Stomach (tissue), 4 donors: ENCODE measurements around the gene ARRDC4.

Experiments used
- EP300 ChIP-seq: sonication (generic); formaldehyde crosslinking; IDR thresholded peaks from one replicate; pipeline ENCODE4 v1.6.1; 2017; ENCODE audit warnings: antibody characterized with exemption
- POLR2A ChIP-seq, 4 donors: fragments of 450-650 bp; IDR thresholded peaks; one replicate each; pipeline ENCODE4 v1.6.1; 2016; ENCODE audit warnings: antibody characterized with exemption in 4 of 4, control low read depth in 2 of 4, mild to moderate bottlenecking in 1 of 4, moderate library complexity in 1 of 4
- POLR2AphosphoS5 ChIP-seq, 3 donors: sonication (generic); formaldehyde crosslinking; IDR thresholded peaks; one replicate each; pipeline ENCODE4 v1.6.1; 2016; ENCODE audit warnings: antibody characterized with exemption in 3 of 3
- TF ChIP-seq, protein P1 (sequence below), 7 experiments: fragments of 450-650 bp in 4 of 7; fragments of 200-600 bp in 3 of 7; sonication (generic) in 3 of 7; IDR thresholded peaks; one replicate each; pipeline ENCODE4 v1.5.1; 2016 to 2019; ENCODE audit warnings: antibody characterized with exemption in 7 of 7, control low read depth in 2 of 7, mild to moderate bottlenecking in 1 of 7

DNA sequence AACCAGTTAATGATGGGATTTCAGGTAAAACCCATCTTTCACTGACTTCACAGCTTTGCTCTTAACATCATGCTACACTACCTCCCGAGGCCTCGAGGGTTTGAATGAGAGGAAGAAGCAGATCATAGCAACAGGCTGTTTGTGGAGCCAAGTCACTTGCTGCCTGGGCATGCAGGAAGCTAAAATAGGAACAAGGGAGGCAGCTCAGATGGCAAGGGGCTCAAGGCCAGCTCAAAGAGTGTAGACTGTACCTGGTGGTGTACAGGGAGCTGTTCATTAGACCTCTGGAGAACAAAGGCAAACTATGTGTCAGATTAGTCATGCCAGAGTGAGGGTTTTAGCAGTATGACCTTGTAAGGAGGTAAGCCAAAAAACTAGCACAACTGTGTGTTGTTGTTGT is 28.8 kb downstream of the ARRDC4 start:
- TF ChIP-seq, protein P1, sequence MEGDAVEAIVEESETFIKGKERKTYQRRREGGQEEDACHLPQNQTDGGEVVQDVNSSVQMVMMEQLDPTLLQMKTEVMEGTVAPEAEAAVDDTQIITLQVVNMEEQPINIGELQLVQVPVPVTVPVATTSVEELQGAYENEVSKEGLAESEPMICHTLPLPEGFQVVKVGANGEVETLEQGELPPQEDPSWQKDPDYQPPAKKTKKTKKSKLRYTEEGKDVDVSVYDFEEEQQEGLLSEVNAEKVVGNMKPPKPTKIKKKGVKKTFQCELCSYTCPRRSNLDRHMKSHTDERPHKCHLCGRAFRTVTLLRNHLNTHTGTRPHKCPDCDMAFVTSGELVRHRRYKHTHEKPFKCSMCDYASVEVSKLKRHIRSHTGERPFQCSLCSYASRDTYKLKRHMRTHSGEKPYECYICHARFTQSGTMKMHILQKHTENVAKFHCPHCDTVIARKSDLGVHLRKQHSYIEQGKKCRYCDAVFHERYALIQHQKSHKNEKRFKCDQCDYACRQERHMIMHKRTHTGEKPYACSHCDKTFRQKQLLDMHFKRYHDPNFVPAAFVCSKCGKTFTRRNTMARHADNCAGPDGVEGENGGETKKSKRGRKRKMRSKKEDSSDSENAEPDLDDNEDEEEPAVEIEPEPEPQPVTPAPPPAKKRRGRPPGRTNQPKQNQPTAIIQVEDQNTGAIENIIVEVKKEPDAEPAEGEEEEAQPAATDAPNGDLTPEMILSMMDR (IDR thresholded peaks at IDR 0.05) = no peak
- TF ChIP-seq POLR2A (IDR thresholded peaks at IDR 0.05) (no peak), EP300 (no peak), POLR2AphosphoS5 (IDR thresholded peaks at IDR 0.05) (no peak)
